ENCODE data around the gene CENPO.

CENPO gene

DNA sequence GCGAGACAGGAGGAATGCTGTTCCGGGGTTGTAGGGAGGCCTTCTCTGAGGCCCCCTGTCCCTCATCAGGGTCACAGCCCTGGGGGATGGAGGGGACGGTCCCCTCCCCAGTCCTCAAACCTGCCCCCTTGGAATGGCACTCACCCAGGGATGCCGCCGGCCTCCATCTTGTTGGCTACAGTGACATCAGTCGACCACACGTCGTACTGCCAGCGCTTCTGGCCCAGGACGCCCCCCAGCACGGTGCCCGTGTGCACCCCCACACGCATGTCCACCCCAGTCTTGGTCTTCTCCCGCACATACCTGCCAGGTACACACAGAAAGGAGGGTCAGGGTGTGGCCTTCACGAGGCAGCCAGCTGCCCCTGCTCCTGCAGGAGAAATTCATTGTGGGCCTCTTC, 46.5 kb downstream of the CENPO start:
- DNase-seq, result no peak

DNA sequence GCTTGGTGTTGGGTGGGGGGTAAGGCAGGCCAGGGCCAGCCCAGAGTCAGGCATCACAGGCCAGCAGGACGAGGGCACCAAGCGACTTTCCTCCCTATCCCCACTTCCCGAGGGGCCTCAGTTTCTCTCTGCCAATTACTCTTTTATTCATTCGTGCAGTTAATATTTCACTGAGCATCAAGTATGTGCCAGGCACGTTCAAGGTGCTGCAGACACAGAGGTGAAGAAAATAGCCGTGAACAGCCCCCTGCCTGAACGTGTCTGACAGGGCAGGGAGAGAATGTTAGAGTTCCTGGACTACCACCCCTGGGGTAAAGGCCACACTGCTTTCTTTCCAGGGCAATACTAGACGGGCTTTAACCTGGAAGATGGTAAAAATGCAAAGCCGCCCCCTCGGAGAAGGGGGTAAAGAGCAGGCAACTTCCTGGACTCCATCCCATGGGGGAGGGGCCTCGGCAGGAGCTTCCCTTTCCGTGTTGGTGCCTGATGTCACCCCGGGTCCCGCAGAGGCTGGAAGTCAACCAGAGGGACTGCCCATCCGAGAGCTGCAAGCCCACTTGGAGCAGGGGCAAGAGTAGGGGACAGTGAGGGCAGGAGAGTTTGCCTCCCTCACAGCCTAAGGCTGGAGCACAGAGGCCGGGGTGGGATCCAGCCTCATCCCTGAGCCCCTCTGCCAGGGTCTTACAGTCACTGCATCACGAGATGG, 47.1 kb downstream of the CENPO start:
- no peak for DNase-seq

DNA sequence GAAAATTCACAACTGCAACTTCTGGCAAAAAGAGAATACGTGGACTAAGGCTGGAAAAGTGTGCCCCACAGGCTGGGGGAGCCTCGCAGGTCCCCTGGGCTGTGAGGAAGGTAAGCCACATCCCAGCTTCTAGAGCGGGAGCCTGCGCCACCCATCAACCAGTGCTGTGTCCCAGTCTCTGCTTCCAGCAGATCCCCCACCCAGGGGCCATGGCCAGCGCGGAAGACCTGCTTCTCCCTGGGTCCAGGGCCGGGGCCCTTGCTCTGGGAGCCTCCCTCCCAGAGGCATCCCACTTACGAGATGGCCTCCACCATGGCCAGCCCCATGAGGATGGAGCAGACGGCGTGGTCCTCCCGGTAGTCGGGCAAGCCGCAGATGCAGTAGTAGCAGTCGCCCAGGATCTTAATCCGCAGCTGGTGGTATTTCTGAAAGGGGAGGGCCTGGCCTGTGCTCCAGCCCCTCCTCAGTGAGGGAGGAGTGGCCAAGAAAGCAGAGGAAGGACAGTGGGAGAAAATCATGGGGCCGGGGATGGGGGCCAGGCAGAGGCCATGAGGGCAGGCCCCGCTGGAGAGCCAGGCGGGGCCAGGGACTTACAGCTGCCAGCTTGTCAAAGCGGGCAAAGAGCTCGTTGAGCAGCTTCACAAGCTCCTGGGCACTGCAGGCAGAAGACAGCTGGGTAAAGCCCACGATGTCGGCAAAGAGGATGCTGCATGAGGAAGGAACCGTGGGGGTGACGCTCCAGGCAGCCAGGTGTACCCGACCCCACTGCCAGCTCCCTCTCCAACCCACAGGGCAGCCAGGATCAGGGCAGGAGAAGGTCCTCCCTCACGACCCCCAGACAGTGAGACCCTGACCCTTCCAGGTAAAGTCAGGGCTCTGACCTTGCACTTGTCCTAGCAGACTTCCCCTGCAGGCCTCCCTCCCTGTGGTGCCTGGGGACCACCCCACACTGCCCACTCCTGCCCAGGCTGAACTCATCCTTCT, 48.0 kb downstream of the CENPO start:
- DNase-seq, result no peak

DNA sequence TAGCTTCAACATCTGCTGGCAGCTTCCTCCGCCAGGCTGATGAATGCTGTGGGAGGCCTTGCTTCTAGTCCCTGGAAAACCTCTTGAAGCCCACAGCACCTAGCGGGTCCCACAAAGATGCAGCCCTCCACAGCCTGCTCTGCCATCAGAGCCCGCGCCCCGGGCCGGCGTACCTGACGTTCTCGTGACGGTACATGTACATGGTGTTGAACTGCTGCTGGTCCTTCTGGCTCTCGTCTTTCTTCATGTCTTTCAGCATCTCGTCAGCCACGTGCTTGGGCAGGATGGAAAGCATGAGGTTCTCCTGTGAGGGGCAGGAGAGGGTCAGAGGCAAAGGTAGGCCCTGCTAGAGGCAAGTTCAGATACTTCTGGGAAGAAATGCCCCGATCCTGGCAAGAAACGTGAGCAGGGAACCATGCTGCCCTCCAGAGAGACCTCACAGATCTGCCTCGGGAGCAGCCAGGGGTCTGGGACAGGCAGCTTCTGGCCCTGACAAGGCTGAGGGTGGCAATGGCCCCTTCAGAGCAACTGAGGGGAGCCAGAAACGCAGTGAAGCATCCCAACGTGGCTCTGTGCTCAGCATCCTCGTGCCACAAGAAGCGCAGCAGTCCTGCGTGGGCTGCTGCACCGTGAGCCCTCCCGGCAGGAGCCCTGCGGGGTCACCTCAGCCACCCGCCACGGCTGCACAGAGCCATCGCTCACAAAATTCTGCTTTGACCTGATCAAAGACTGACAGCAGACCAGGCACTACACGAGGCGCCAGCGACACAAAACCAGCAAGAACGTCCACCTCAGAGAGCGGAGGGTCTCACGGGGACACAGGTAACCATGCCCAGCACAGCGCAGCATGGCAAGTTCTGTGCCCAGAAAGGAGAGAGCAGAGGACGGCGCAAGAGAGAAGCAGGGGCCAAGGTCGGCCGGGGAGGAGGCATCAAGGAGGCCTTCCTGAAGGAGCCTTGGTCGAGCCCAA, 49.1 kb downstream of the CENPO start:
- no peak for DNase-seq

DNA sequence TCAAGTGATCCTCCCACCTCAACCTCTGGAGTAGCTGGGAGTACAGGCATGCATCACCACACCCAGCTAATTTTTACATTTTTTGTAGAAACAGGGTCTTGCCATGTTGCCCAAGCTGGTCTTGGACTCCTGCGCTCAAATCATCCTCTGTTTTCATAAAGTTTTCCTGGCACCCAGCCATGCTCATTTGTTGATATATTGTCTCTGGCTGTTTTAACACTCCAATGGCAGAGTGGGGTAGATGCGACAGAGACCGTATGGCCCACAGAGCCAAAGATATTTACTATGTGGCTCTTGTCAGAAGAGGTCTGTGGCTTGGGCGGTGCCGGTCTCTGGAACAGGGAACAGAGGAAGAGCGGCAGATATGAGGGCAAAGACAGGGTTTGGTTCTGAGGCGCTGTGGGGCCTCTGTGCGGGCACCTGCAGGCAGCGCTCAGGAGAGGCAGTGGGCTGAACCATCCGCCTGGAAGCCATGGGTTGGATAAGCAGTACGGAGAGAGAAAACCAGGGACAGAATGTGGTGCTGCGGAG, 50.2 kb downstream of the CENPO start:
- no peak for DNase-seq

DNA sequence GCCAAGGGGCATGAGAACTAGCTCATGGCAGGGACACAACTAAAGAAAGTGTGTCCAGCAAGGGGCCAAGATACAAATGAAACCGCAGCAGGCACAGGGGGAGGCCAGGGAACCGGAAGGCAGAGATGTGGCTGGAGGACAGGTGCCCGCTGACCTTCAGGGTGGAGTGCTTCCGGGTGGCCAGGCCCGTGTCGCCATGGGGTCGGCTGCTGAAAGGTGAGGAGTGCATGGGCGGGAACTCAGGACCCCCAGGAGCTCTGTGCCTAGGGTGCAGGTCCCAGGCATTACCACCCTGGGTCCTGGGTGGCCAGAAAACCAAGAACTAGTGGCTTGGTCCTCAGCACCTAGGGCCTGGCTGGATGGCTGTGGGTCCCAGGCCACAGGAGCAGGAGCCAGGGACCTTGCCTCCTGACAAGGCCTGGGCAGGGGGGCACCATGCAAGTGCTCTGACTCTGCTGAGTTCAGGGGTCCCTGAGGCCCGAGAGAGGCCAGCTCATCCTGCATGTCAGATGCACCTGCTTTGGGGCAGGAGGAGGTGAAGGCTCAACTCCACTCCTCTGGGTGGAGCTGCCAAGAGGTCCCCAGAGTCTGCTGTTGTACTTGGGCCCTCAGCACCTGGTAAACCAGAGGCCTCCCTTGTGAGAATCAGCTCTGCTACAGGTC, 50.9 kb downstream of the CENPO start:
- DNase-seq, result no peak

DNA sequence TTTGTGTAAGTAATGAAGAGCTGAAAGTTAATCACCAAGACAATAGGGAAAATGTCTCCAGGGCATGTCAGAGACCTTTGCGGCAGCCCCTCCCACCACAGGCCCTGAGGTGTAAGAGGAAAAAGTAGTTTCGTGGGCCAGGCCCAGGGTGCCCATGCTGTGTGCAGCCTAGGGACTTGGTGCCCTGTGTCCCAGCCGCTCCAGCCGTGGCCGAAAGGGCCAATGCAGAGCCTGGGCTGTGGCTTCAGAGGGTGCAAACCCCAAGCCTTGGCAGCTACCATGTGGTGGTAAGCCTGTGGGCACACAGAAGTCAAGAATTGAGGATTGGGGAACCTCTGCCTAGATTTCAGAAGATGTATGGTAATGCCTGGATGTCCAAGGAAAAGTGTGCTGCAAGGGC, 52.5 kb downstream of the CENPO start:
- no peak for DNase-seq

DNA sequence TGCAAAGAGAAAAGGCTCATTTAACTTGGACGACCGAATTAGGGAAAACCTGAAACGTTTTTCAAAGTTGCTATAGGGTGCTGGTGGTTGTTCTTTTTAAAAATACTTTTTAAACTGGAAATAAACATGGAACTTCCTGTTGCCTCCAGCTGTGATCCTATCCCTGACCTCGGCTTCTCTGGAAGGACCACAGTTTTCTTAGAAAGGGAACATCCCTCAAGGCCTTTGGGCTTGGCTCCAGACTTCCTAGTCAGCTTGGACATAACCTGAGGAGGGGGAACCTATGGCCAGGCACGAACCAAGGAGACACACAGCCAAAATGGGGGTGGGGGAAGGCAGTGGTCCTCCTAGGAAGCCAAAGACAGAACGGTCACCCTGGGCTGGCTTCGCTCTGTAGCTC, 57.7 kb downstream of the CENPO start:
- no peak for DNase-seq

DNA sequence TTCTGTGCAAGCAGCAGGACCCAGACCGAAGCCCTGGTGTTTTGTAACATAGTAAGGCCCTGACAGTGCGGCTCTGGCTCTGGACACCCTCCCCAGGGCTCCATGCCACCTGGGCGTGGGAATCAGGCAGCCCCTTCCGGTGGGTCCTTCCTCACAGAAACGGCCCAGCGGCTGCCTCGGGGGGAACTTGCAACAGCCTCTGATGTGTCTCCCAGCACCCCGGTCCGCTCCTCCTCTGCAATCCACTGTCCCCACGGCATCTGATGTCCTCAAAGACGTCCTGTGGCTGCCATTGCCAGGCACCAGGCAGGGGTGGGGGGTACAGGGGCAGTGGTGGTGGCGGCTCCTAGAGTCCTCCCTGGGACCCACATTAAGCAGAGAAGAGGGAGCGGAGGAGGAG, 58.8 kb downstream of the CENPO start:
- no peak for DNase-seq

DNA sequence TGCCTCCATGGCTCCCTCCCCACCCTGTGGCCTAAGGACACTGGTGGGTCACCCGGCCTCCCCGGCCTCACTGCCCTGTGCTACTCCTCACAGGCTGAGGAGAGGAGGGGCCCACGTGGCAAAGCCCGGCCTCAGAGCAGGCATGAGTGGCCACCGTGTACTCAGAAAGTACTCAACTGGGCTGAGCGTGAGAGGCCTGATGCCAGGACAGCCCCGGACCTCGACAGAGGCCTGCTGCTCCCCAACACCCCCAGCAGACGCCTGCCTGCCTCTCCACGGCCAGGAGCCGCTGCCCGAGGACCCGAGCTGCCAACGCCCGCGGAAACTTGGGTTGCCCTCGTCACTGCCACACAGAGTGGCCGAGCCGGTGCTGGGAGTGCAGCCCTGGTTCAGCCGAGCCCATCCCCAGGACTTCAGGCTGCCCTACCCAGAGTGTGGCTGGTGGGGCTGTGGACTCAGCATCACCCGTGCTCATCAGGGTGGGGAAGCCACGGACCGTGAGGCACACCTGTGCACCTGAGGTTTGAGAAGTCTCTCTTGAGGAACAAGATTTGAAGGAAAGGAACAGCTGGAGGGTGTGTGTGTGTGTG, 59.3 kb downstream of the CENPO start:
- DNase-seq, result no peak

DNA sequence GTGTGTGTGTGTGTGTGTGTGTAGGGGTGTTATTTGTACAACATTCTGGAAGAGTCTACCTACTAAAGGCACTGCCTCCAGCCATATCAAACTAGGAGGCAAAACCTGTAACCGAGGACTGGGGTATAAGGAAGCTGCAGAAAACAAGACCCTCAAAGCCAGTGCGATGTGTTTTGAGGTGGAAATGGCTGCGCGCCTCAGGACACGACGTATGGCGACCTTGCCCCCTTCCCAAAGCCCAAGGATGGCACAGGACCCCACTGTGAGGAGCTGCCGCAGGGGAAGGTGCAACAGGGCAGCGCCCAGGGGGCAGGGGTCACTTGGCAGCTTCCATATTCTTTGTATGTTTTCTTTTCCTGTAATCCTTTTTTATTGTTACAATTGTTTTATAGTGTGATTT, 59.8 kb downstream of the CENPO start:
- no peak for DNase-seq

DNA sequence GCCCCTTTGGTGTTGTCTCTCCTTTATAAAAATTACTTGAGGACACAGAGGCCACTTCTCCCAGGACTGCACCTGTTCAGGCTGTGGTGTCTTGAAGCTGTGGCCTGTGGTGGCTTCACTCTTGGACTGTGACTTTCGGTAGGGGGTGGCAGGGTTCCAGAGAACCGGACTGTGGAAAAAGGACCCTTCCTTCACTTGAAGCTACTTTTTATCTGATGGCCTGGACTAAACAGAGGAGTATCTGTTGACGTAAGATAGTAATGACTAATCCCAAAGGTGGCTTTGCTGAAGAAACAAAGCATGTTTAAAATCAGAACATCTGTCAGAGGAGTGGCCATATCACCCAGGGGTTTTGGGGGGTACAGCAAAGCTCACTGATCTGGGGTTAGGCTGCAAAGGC, 60.8 kb downstream of the CENPO start:
- DNase-seq, result no peak

DNA sequence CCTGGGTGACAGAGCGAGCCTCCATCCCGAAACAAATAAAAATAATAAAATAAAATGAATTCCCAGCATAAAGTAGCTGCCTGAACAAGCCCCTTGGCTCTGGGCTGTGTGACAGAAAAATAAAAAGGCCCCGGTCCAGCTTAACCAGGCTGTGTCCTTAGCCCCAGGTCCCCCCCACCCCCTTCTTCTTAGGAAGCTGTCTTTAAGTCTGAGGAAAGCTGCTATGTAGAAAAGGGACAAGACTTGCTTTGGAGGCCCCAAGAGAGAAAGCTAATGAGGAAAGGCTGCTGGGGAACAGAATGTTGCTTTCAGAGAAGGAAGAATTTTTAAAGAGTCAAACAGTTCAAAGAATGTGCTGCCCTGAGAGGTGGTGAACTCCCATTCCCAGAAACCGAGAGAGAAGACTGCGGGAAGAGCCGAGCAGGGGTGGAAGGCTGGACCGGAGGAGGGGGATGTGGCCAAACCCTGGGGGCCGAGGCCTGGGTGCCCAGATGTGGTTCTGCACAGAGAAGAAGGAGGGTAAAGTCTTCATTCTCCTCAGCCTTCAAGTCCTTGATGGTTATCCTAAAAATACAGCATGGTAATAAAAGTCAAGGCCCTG, 61.9 kb downstream of the CENPO start:
- DNase-seq, result no peak

DNA sequence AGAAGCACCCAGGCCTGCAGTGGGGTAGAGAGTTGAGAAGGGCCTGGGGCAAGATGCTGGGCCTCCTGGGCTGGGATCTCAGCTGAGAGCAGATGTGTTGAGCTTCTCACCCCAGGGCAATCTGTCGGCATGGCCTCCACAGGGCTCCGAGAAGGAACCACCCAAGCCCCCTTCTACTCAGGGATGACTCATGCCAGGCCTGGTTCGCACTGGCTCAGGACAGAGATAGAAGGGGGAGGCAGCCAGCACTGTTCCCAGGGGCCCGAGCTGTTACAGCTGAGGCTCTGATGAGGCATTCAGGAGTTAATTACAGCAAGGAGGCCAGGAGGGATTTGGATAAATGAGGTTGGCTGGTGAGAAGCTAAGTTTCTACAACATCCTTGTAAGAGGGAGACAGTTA, 62.5 kb downstream of the CENPO start:
- DNase-seq, result no peak

DNA sequence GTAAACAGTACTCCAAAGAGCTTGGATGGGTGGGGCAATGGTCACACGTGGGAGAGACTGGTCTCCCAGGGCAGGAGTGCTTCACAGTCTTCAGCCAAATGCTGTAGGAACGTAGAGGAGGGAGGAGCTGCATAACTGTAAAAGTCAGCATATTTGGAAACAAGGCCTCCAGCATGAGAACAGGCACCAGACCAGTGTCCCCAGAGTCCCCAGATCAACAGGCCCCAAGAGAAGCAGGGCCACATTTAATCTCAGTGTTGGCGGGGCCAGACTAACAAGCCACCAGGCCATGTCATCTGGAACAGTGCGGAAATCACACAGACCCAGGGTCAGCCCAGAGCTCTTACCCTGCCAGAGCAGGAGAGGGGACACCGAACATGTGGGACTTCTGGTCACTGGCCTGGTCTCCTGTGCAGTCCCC, 63.6 kb downstream of the CENPO start:
- no peak for DNase-seq

DNA sequence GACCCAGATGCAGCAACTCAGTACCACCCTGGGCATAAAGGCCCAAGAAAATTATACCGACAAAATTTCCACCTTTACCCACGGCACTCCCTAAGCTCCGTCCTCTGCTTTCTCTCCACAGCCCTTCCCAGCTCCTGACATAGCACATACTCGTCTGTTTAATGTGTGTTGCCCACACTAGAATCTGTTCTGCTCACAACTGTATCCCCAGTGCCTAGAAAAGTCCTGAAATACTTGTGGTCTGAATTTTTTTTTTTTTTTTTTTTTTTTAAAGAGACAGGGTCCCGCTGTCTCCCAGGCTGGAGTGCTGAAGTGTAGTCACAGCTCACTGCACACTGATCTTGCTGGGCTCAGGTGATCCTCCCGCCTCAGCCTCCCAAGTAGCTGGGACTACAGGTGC, 64.5 kb downstream of the CENPO start:
- DNase-seq, result no peak

DNA sequence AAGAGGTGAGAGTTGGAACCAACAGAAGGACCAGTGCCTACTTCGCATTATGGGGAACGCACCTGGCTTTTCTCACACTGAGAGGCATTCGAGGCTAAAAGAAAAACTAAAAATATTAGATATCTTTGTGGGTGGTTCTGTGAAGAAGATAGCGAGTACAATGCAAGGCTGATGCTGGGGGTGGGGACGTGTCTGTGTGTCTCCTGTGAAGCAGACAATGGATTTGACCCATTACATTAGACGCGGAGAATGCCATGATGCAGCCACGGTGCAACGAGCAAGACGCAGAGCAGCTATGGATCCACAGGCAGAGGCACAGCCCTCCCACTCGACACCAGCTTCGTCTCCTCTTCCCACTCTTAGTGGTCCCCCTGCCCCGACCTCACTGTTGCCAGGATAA, 65.8 kb downstream of the CENPO start:
- no peak for DNase-seq

DNA sequence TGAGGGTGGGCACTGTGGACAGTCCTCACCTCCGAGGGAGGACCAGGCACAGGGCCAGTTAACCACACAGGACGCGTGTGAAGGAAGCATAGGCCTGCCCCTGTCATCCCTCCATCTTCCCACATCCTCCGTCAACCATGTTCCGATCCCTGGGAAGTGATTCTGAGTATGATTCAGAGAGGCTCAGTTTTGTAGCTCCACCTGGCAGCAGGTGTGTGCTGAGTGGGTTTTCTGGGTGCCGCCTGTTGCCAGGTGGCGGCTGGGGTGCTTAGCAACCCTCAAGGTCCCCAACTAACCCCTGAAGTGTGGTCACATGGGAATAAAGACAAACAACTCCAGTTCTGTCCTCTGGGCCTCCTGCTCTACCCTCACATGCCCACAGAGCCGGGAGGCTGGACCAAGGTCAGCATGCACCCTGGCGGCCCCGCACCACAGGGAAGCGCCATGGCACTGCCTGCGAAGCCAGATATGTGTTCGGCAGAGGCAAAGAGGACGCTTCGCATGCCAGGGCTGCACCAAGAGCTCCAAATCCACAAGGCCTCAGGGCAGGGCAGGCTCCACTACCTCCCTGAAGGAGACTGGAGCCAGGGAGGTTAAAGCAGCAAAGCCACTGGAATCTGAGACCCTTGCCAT, 66.9 kb downstream of the CENPO start:
- no peak for DNase-seq

DNA sequence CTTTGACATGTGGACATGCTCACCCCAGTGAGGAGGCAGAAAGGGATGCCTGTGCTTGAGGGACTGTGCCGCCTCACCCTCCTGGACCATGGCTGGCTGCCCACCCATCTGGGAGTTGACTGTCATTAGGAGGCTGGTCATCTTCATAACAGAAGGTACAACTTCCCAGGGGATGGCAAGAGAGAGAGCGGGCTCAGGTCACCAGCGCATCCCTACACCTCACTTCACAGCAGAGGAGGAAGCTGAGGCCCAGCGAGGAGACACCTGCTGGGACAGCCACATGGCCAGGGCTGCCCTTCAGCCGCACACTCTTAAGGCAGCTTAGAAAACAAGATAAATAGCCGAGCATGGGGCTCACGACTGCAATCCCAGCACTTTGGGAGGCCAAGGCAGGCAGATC, 67.4 kb downstream of the CENPO start:
- DNase-seq, result no peak

DNA sequence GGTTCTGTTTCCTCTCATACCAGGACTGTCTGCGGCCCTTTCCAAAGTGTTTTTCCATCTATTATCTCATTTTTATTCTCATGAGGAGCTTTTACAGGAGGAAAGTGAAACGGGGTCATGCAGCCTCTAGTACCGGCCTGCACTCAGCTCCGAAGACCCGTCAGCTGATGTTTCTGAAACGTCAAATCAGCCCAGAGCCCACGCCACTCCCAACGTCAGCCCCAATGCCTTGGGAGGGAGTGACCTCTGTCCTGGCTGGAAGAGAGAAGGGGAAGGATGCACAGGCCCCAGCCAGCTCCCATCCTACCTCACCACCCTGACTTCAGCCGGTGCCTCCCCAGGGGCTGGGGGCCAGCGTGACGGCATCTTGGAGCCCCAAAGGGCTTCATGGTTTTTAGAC, 68.3 kb downstream of the CENPO start:
- DNase-seq, result no peak

DNA sequence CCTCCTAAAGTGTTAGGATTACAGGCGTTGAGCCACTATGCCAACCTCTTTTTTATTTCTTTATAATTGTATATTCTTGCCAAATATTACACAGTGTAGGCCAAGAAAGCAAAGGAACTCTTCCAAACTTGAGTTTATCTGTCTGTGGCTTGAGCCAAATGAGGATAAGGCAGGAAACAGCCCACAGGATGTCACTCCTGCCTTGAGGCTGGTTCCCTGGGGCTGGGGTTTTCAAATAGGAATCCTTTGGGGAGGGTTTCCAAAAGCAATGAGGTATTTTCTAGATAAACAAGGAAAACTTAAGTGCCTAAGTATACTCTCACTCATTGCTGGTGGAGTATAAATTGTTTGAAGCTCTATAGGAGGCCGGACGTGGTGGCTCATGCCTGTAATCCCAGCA, 70.4 kb downstream of the CENPO start:
- no peak for DNase-seq
